Measurements from ENCODE around the gene EFHC1. TPM values are rescaled to one million over a fixed set of nuclear protein-coding genes. Genes with fewer than 3 reads are reported as not detected.

Gene EFHC1
- total RNA-seq, 1 experiment from 2014 or later: 12.4 TPM

GRCh38 chr6:52375780-52376556 lies 44.2 kb upstream of the EFHC1 start:
- no peaks in the 10 kb centered on the region for H3K36me3 ChIP-seq (ENCODE audit: control insufficient read depth in 1 of 2, insufficient read depth in 2 of 2, low read length in 2 of 2)
- intact Hi-C loops (cut with micrococcal nuclease): no loop called here
- ATAC-seq: no peak

More at GRCh38 chr6:52375780-52376556, 44.2 kb upstream of the EFHC1 start:
- Histone ChIP-seq H3K9me3 (ENCODE audit: control insufficient read depth in 1 of 2, insufficient read depth in 1 of 2, low read depth in 1 of 2, low read length in 2 of 2) (no peaks in the 10 kb centered on the region), H3K9ac (ENCODE audit: low read length) (no peak overlapping the region), H3K9me2 (ENCODE audit: insufficient read depth) (no peaks in the 10 kb centered on the region), H3K79me2 (ENCODE audit: insufficient read depth, low read length) (no peaks in the 10 kb centered on the region), H3K4me1 (ENCODE audit: control insufficient read depth in 1 of 2, insufficient read depth in 2 of 2, low read length in 2 of 2) (no peaks in the 10 kb centered on the region), H3K4me2 (ENCODE audit: low read length) (no peak overlapping the region), H2AFZ (ENCODE audit: low read depth, low read length, poor library complexity, severe bottlenecking) (no peak overlapping the region), H4K20me1 (ENCODE audit: insufficient read depth) (no peaks in the 10 kb centered on the region), H3K4me3 (replicated peaks in 1 of 2; ENCODE audit: low read depth in 1 of 2, low read length in 2 of 2) (no peak overlapping the region), H3K27ac (ENCODE audit: low read depth, low read length) (no peak overlapping the region), H3K27me3 (ENCODE audit: insufficient read depth, low read length) (no peaks in the 10 kb centered on the region)
- BruUV-seq (replicated peaks): no TSS peak
- RAD21 ChIA-PET (ENCODE audit: low non-redundant PET in 1 of 2, low total read pairs in 2 of 2, uncharacterized antibody in 2 of 2, unreplicated experiment in 2 of 2): no interaction called here
- CTCF ChIA-PET: no interaction called here
- POLR2A ChIA-PET: no interaction called here
- no peak for TF ChIP-seq EZH2 (IDR thresholded peaks at IDR 0.05)
- TF ChIP-seq ATF3 (IDR thresholded peaks at IDR 0.05): no peak
- TF ChIP-seq ZFX (IDR thresholded peaks at IDR 0.05): no peak
- TF ChIP-seq FOSL1 (IDR thresholded peaks at IDR 0.05; ENCODE audit: low read depth): no peak
- TF ChIP-seq ELF1 (IDR thresholded peaks at IDR 0.05; ENCODE audit: borderline replicate concordance, low read depth): no peak
- TF ChIP-seq ZBTB33 (IDR thresholded peaks at IDR 0.05; ENCODE audit: extremely low read depth, insufficient replicate concordance, low read length): no peak
- no peak for TF ChIP-seq REST (IDR thresholded peaks at IDR 0.05; ENCODE audit: low read depth)
- TF ChIP-seq CEBPB (IDR thresholded peaks at IDR 0.05; ENCODE audit: low read depth): no peak
- TF ChIP-seq CBX3 (IDR thresholded peaks at IDR 0.05; ENCODE audit: low read depth): no peak
- no peak for TF ChIP-seq EZH2phosphoT487 (IDR thresholded peaks at IDR 0.05; ENCODE audit: borderline replicate concordance)
- no peak for TF ChIP-seq CTCF (IDR thresholded peaks at IDR 0.05 in 2 of 3, conservative IDR thresholded peaks at IDR 0.05 in 1 of 3; ENCODE audit: borderline replicate concordance in 1 of 3, insufficient read depth in 1 of 3, low read depth in 2 of 3, low read length in 2 of 3)
- TF ChIP-seq SRF (IDR thresholded peaks at IDR 0.05; ENCODE audit: low read depth): no peak
- no peak for TF ChIP-seq TCF7L2 (IDR thresholded peaks at IDR 0.05; ENCODE audit: borderline replicate concordance, extremely low read depth, insufficient read depth, insufficient read length)
- no peak for TF ChIP-seq MAX (IDR thresholded peaks at IDR 0.05)
- no peak for TF ChIP-seq EGR1 (IDR thresholded peaks at IDR 0.05; ENCODE audit: low read depth)
- DNase-seq (ENCODE audit: low read depth, low spot score): no peak

All from HCT116 (cell line).